ENCODE results near the gene USP48. TPM values are rescaled to one million over a fixed set of nuclear protein-coding genes. Genes with fewer than 3 reads are reported as not detected.

The USP48 gene
- polyA plus RNA-seq, 2 of the 4 experiments (the other 2 are of a cell fraction), result 22.8 to 27.4 TPM

DNA sequence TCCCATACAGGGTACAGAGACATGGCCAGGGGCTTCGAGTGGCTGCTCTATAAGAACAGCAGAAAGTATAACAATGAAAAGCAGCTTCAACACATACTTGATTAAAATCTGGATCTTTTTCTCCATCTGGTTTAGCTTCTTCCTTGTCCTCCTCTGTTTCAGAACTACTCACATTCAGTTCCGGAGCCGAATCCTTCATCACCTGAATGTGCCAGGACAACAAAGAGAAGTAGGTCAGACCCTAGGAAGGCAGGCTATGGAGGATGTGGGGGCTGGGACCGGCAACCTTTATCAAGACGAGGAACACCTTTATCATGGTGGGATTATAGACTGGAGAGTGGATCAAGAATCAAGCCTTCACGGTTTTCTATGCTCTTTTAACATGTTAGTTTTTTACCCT, 81.5 kb downstream of the USP48 start:
- POLR2A ChIA-PET, result no interaction called here
- CTCF ChIA-PET, result no interaction called here
- Histone ChIP-seq H3K27ac (no peak overlapping the region), H3K4me1 (peaks cover 10% of the 10 kb centered on the region; the same call in 2 of the 3 replicates), H3K4me3 (no peak overlapping the region), H3K4me2 (no peak overlapping the region), H3K9me3 (no peaks in the 10 kb centered on the region)
- 83% methylated on average over 6 of the region's 6 CpGs for WGBS (ENCODE audit: missing lambda C conversion rate)
- no peak for FAIRE-seq
- TF ChIP-seq EHMT2 (IDR thresholded peaks at IDR 0.05; ENCODE audit: low read depth), result no peak
- TF ChIP-seq NFE2L2 (conservative IDR thresholded peaks at IDR 0.05; ENCODE audit: low read length), result no peak
- no peak for TF ChIP-seq JUN (IDR thresholded peaks at IDR 0.05)
- TF ChIP-seq, protein P1, sequence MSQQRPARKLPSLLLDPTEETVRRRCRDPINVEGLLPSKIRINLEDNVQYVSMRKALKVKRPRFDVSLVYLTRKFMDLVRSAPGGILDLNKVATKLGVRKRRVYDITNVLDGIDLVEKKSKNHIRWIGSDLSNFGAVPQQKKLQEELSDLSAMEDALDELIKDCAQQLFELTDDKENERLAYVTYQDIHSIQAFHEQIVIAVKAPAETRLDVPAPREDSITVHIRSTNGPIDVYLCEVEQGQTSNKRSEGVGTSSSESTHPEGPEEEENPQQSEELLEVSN (IDR thresholded peaks at IDR 0.05; ENCODE audit: borderline replicate concordance, low read depth), result no peak
- no peak for TF ChIP-seq CHD4 (IDR thresholded peaks at IDR 0.05; ENCODE audit: borderline replicate concordance)
- TF ChIP-seq, protein P2, sequence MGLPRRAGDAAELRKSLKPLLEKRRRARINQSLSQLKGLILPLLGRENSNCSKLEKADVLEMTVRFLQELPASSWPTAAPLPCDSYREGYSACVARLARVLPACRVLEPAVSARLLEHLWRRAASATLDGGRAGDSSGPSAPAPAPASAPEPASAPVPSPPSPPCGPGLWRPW (IDR thresholded peaks at IDR 0.05), result no peak
- TF ChIP-seq RAD21 (conservative IDR thresholded peaks at IDR 0.05 in 1 of 2, IDR thresholded peaks at IDR 0.05 in 1 of 2), result no peak
- TF ChIP-seq ZSCAN20 (CRISPR knock-in tag; IDR thresholded peaks at IDR 0.05), result no peak
- no peak for TF ChIP-seq FOXS1 (CRISPR knock-in tag; IDR thresholded peaks at IDR 0.05)
- no peak for TF ChIP-seq HOXA7 (CRISPR knock-in tag; IDR thresholded peaks at IDR 0.05)
- TF ChIP-seq CBX8 (IDR thresholded peaks at IDR 0.05), result no peak
- no peak for TF ChIP-seq KDM1A (IDR thresholded peaks at IDR 0.05; ENCODE audit: low read depth)
- no peak for TF ChIP-seq KDM5A (IDR thresholded peaks at IDR 0.05)
- no peak for TF ChIP-seq EP300 (IDR thresholded peaks at IDR 0.05)
- no peak for ATAC-seq
- no peak for DNase-seq (ENCODE audit: low read depth in 1 of 2, low spot score in 1 of 2)

DNA sequence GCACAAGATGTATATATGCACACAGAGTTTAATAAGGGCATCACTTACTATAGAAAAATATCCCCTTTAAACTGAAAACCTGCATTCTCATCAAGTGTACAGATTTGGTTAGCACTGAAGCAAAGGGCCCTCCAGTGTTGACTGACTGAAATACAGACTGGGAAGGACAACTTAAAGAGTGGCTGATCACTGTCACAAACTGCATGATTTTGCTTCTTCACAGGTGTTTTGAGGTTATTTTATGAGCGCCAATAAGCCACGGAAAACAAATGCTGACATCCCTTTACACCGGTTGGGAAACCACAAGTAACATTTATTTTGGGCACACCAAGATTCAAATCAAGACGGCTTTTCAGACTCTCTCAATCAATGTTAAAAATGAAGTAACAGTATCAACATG, 82.9 kb downstream of the USP48 start:
- TF ChIP-seq JUNB (IDR thresholded peaks at IDR 0.05), result no peak
- TF ChIP-seq, protein P3, sequence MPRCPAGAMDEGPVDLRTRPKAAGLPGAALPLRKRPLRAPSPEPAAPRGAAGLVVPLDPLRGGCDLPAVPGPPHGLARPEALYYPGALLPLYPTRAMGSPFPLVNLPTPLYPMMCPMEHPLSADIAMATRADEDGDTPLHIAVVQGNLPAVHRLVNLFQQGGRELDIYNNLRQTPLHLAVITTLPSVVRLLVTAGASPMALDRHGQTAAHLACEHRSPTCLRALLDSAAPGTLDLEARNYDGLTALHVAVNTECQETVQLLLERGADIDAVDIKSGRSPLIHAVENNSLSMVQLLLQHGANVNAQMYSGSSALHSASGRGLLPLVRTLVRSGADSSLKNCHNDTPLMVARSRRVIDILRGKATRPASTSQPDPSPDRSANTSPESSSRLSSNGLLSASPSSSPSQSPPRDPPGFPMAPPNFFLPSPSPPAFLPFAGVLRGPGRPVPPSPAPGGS (IDR thresholded peaks at IDR 0.05), result no peak
- no peak for TF ChIP-seq POLR2AphosphoS2 (conservative IDR thresholded peaks at IDR 0.05; ENCODE audit: low read length)
- TF ChIP-seq RFX5 (IDR thresholded peaks at IDR 0.05), result no peak
- TF ChIP-seq, protein P4, sequence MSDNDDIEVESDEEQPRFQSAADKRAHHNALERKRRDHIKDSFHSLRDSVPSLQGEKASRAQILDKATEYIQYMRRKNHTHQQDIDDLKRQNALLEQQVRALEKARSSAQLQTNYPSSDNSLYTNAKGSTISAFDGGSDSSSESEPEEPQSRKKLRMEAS (IDR thresholded peaks at IDR 0.05), result no peak
- no peak for TF ChIP-seq ZC3H11A (IDR thresholded peaks at IDR 0.05)
- TF ChIP-seq, protein P5, sequence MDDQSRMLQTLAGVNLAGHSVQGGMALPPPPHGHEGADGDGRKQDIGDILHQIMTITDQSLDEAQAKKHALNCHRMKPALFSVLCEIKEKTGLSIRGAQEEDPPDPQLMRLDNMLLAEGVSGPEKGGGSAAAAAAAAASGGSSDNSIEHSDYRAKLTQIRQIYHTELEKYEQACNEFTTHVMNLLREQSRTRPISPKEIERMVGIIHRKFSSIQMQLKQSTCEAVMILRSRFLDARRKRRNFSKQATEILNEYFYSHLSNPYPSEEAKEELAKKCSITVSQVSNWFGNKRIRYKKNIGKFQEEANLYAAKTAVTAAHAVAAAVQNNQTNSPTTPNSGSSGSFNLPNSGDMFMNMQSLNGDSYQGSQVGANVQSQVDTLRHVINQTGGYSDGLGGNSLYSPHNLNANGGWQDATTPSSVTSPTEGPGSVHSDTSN (IDR thresholded peaks at IDR 0.05), result no peak
- TF ChIP-seq, protein P6, sequence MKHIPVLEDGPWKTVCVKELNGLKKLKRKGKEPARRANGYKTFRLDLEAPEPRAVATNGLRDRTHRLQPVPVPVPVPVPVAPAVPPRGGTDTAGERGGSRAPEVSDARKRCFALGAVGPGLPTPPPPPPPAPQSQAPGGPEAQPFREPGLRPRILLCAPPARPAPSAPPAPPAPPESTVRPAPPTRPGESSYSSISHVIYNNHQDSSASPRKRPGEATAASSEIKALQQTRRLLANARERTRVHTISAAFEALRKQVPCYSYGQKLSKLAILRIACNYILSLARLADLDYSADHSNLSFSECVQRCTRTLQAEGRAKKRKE (CRISPR knock-in tag; IDR thresholded peaks at IDR 0.05; ENCODE audit: low read depth), result no peak
- TF ChIP-seq FOSL2 (IDR thresholded peaks at IDR 0.05), result no peak
- TF ChIP-seq FOSL2 (CRISPR knock-in tag; IDR thresholded peaks at IDR 0.05), result no peak
- no peak for TF ChIP-seq PHF8 (IDR thresholded peaks at IDR 0.05; ENCODE audit: borderline replicate concordance, low read depth)
- TF ChIP-seq, protein P7, sequence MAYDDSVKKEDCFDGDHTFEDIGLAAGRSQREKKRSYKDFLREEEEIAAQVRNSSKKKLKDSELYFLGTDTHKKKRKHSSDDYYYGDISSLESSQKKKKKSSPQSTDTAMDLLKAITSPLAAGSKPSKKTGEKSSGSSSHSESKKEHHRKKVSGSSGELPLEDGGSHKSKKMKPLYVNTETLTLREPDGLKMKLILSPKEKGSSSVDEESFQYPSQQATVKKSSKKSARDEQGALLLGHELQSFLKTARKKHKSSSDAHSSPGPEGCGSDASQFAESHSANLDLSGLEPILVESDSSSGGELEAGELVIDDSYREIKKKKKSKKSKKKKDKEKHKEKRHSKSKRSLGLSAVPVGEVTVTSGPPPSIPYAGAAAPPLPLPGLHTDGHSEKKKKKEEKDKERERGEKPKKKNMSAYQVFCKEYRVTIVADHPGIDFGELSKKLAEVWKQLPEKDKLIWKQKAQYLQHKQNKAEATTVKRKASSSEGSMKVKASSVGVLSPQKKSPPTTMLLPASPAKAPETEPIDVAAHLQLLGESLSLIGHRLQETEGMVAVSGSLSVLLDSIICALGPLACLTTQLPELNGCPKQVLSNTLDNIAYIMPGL (CRISPR knock-in tag; IDR thresholded peaks at IDR 0.05; ENCODE audit: borderline replicate concordance), result no peak
- TF ChIP-seq, protein P8, sequence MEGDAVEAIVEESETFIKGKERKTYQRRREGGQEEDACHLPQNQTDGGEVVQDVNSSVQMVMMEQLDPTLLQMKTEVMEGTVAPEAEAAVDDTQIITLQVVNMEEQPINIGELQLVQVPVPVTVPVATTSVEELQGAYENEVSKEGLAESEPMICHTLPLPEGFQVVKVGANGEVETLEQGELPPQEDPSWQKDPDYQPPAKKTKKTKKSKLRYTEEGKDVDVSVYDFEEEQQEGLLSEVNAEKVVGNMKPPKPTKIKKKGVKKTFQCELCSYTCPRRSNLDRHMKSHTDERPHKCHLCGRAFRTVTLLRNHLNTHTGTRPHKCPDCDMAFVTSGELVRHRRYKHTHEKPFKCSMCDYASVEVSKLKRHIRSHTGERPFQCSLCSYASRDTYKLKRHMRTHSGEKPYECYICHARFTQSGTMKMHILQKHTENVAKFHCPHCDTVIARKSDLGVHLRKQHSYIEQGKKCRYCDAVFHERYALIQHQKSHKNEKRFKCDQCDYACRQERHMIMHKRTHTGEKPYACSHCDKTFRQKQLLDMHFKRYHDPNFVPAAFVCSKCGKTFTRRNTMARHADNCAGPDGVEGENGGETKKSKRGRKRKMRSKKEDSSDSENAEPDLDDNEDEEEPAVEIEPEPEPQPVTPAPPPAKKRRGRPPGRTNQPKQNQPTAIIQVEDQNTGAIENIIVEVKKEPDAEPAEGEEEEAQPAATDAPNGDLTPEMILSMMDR (IDR thresholded peaks at IDR 0.05), result no peak
- ChIA-PET POLR2A (no interaction called here), CTCF (no interaction called here)
- no peak for FAIRE-seq
- H3K4me1 ChIP-seq, result peaks cover 10% of the 10 kb centered on the region; the same call in 2 of the 3 replicates
- no peak overlapping the region for H3K4me2 ChIP-seq
- ATAC-seq, result no peak
- H3K4me3 ChIP-seq, result no peak overlapping the region
- DNase-seq (ENCODE audit: low read depth in 1 of 2, low spot score in 1 of 2), result no peak
- 95% methylated on average over 4 of the region's 4 CpGs for WGBS (ENCODE audit: missing lambda C conversion rate)
- no peak overlapping the region for H3K27ac ChIP-seq
- no peaks in the 10 kb centered on the region for H3K9me3 ChIP-seq
